NCI-H2171 treated with DMSO at 0.1 percent for 48 hours (cell line): ENCODE results near the gene LACRT.

Experiments used
- DNase-seq: peaks from one replicate; lab custom pipeline; 2025; lab: John Stamatoyannopoulos, UW

The LACRT gene

DNA sequence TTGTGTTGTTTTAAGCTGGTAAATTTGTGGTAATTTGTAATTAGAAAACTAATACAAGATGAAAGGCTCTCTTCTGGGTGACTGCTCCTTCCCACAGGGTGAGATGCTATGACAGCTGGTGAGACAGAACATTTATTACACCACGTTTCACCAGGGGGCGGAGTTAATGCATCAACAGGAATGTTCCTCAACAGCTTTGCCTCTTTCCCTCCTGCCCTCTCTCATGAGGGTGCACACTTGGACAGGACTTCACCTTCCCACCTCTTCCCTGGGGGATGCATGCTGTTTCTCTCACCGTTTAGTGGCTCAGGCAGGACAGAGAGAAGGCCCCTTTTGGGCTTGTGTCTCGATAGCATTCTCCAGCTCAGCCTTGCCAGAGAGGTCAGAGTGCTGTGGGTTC lies 32.9 kb downstream of the LACRT start:
- DNase-seq = peak; percentile 11

DNA sequence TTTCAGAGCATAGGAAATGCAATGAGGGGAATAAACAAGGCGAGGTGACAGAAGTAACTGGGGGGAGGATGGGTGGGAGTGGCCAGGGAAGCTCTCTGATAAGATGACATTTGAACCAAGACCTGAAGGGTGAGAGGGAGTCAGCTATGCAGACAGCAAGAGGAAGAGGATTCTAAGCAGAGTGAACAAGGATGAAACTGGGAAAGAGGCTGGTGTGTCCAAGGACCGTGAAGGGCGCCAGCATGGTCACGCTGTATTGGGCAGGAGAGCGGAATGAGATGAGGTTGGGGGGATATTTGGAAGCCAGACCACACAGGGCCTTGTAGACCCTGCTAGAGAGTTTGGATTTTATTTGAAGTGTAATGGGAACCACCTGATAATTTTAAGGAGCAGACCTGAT lies 35.7 kb downstream of the LACRT start:
- DNase-seq = no peak

DNA sequence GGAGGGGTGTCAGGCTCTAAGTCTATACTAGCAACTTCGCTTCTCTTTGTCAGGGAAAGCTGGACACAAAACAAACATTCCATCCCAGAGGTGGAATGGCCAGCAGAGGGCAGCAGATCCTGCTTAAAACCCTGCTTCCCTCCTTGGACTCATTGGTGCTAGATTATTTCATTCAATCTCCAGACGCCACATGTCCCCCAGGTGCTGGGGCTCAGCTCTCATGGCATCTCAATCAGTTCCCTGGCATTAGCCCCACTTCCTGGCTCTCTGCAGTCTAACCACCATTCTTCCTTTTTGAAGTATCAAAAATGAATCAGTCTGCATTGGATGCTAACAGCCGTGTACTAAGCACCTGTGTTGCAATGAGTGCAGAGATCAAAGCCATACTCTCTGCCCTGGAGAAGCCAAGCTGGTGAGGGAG lies 38.2 kb downstream of the LACRT start:
- DNase-seq = peak; percentile 42

DNA sequence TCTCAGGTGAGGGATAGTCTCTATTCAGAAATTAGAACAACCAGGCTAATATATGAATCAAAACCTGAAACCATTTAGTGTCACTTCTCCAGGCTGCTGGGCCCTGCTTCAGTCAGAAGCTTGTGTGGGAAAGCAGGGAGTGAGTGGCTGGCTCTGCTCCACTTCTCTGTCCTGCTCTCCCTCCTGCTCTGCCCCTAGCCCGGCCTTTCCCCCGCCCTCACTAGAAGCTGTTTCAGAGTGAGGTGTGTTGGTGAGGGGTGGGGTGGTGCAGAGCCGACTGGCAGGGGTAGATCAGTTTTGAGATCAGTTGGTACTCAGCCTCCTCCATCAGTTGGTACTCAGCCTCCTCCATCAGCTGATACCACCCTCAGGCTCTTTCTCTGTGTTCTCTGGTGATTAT lies 39.2 kb downstream of the LACRT start:
- DNase-seq = no peak

DNA sequence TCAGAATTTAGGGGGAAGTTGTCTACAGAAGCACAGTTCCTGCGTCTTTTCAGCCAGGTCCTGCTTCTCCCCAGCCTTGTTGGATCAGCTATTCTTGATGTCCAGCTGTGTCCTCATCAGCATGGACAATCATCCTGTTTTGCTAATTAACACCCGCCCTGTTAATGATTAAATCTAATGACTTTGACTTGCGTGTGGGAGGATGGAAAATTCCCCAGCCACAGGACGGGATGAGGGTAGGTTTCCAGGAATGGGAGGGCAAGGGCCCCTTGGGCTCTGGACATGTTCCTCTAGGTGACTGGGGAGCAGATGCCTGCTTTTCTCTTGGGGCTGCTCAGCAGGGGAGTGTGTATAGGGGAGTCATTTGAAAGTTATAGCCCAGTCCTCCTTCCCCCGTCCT lies 41.0 kb downstream of the LACRT start:
- no peak for DNase-seq

DNA sequence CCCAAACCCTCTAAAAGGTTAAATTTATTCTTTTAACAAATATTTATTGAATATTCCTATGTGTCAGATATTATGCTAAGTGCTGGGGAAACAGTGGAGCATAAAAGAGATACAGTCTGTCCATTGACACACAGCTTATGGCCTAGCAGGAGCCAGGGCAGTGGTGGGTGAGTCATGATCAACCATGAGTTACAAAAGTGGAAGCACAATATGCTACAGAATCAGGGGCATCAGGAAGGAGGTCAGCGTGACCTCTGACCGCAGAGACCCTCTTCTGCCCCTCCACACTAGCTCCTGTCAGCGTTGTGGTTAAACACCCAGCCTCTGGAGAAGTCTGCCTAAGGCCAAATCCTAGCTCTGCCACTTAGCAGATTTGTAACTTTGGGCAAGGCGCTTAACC lies 41.6 kb downstream of the LACRT start:
- no peak for DNase-seq

DNA sequence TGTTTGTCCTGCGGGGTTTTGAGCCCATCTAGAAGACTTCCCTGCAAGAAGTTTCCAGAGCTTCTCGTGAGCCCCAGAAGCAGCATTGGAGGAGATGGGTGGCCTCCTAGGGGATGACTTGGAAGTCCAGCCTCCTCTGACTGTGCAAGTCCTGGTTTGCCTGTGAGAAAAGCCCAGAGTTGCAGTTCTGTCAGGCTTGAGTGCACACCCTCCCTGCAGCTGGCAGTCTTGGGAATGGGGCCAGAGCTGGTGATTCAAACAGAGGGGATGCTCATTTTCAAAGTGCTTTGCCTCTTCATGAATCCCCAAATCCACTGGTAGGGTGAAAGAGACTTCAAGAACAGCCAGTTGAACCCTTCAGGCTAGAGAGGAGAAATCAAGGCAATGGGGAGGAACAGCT lies 42.4 kb downstream of the LACRT start:
- no peak for DNase-seq

DNA sequence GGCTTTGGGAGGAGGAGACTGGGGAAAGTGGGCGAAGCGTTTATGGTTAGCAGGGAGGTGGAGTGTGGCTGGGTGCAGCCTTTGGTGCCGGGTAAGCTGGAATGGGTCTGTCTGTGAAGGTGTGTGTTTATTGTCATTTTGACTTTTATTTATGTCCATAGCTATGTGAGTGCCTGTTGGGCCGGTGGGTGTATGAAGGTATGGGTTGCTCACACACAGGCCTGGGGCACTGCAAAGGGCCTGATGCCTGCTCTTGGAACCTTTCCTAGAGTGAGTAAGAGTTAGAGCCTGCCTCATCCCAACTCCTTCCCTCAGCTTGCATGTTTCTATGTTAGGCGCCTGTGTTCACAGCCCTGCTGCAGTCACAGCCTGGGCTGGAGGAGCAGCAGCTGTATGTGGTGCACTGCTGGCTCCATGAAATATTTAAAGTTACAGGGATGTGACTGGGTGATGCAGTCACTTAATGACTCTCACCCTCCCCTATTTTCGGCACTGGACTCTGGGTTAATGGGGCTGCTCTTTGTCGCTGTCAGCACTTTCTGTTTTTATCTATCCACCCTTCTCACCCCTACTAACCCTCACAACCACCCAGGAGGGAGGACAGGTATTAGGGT lies 43.6 kb downstream of the LACRT start:
- no peak for DNase-seq

DNA sequence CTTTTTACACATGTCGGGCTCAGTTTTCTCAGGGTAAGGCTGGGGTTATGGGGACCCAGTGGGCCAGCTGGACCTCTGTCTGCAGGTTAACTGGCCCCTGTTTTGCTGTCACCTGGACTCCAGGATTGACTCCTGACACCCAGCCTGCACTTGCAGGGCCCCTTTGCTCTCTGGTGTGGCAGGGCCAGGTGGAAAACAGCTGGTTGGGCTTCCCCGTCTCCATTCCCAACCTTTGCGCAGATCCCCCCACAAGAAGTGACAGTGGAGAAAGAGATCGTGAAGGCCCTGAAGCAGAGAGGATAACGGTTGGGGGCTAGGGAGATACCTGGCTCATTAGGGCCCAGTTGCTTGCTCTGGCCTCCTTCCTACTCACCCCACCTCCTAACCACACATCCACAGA lies 44.7 kb downstream of the LACRT start:
- DNase-seq = no peak

DNA sequence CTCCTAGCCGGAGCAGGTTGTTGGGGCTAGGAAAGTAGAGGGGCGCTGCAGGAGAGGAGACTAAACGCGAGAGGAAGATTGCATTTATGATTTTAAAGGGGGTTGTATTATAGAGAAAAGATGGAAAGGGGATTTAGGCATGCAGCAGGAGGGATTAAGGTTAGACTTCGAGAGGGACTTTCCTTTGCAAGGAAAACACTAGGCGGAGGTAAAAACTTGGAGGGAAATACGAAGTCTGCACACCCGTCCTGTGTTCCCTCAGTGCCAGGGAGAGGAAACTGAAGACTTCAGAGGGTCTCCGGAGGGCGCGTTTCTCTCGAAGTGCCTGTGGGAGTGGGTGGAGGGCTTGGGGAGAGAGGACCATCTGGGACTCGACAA lies 45.8 kb downstream of the LACRT start:
- DNase-seq = no peak

DNA sequence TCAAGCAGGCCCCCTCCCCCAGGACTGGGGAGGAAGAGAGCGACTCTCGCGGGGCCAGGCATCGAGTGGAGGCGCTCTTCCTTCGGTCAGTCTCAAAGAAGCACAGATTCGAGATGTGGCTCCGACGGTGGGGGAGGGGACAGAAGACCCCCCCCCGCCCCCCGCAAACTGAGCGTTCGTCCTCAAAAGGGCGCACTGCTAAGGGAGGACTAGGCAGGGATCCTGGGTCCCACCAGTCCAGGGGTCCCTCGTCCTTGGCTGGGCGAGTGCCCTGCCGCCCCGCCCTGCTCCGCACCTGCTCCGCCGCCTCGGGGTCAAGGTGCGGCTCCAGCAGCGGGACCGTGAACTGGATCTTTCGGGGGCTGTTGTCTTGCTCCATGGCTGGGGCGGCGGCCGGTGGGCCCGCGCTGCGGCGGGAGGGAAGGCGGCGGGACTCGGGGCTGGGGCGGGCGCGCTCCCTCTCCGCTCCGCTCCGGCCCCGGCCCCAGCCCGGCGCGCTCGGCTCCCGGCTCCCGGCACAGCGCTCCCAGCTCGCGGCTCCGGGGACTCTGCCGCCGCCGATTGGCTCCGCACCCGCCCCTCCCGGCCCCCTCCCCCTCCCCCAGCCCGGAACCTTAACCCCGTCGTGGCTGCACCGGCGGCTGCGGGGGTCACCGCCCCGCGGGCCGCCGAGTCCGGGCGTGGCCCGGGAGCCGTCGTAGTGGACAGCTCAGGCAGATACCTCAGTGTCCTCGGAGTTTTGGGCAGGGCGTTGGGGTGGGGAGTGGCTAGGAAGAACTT lies 46.4 kb downstream of the LACRT start, which contains the start of gene PPP1R1A:
TSS of gene PPP1R1A (minus strand) at position 550 of the 780 bp plus-strand sequence. CDS start at position 379, 171 bp downstream.
- DNase-seq = no peak

DNA sequence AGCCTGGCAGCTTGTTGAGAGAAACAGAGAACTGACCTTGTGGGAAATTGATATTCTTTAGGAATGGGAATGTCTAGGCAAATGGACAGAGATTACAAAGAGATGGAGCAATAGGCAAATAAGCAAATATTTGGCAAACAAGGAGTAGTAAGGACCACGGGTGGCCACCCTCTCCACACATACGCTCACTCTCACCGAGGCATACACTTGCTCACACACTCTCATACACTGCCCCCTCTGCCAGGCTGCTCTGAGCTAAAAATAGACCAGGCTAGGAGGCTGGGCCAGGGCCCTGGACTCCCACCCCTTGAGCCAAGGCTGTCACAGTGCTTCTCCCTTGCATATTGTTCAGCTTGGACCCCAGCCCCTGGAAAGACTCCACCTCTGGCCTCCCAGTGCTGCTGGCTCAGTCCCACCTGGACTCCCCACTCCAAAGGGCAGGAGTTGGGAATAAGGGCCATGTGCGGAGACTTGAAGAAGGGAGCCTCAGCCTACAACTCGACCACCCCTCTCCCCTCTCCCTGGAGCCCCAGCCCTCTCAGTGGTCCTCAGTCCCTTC lies 47.3 kb downstream of the LACRT start:
- no peak for DNase-seq

DNA sequence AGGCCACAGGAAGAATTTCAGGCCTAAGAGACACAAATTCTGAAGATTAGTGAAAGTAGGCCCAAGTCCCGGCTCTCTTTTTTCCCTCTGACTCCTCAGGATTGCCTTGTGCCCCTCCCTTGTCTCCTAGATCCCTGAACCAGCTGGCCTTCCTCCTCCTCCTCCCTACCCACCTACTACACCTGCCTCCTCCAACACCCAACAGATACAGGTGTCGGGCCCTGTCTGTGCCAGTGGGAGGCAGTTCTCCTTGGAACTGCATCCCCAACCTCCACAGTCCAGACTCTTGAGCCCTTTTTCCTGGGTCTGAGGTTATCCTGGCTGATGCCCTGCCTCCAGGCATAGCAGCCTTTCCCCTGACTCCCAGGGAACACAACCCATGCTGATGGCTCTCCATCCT lies 48.1 kb downstream of the LACRT start:
- no peak for DNase-seq

DNA sequence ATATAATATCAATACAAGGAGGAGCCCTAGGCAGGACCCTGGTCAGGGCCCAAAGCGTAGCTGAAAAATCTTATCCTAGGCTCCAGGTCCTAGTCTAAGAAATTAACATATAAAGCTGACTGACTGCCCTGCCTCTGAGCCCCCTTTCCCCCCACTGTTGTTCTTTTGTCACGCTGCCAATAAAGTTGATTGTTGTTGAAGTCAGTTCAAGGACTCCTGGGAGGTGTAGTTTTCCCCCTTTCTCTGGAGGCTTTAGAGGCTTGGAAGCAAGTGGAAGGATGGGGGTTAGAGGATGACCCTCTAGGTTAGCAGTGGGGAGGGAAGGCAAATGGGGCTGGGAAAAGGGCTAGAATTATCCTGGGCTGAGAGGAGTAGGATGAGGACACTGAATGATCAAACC lies 49.5 kb downstream of the LACRT start:
- no peak for DNase-seq

DNA sequence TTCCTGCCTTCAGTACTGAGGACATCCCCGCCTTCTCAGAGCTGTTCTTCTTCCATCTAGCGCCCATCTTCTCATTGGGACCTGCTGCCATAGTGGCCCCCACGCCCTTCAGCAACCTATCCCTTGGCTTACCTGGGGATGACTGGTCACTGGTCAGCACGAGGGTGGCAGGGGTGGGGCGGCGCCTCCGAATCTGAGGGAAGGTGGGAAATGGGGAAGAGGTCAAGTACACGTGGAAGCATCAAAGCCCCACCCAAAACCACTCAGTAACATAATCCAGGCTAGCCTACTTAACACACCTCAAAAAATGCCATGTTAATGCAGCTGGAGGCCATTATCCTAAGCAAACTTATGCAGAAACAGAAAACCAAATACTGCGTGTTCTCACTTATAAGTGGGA lies 50.6 kb downstream of the LACRT start:
- DNase-seq = no peak

DNA sequence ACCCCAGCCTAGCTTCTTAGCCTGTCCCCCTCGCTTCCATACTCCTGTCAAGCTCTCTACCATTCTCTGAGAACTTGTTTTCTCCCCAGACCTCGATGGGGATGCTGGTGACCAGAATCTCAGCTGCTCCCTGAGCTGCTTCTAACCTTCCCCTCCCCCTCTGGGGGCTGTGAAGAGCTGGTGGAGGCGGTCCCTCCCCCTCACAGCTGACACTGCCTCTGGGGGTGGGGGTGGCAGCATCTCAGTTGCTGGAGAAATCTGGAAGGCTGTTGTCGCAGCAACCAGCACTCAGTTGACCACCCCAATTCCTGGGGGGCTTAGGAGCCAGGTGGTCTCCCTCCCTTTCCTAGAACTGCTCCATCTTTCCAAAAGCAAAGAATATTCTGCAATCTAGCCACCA lies 51.0 kb downstream of the LACRT start:
- DNase-seq = no peak

DNA sequence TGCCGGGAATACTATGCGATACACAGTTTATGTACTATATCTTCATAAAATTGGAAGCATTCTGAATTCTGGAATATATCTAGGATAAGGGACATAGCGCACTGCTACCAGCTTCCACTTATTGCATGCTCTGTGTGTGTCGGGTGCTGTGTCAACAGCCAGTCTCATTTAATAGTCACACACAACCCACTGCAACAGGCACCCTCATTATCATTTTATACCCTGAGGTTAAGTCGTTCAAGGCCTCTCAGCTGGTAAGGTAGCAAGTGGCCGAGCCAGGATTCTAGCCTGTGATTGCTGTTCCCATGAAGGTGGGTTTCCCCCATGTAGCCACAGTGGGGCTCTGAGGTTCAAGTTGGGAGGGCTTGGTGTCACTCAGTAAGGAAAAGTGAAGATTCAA lies 53.3 kb downstream of the LACRT start:
- DNase-seq = no peak
